Prostate gland (tissue), 2 donors: Measurements from ENCODE around the gene SPEM3.

Source experiments
- CTCF ChIP-seq, 4 experiments: fragments of 200-600 bp in 2 of 4; fragments of 450-650 bp in 2 of 4; sonication (generic) in 2 of 4; IDR thresholded peaks; 1 replicate in 3 of 4; 2 replicates in 1 of 4; pipeline ENCODE4 v1.5.1; 2016 to 2019; ENCODE audit warnings: antibody characterized with exemption in 4 of 4, mild to moderate bottlenecking in 2 of 4, moderate library complexity in 2 of 4
- POLR2AphosphoS5 ChIP-seq: sonication (generic); formaldehyde crosslinking; IDR thresholded peaks from one replicate; pipeline ENCODE4 v1.6.1; 2017; ENCODE audit warnings: antibody characterized with exemption

GRCh38 chr17:7410634-7411426 lies 17.8 kb upstream of the SPEM3 start:
- TF ChIP-seq CTCF (IDR thresholded peaks at IDR 0.05): no peak
- no peak for TF ChIP-seq POLR2AphosphoS5
